ENCODE results near the gene SGTA. TPM values are rescaled to one million over a fixed set of nuclear protein-coding genes. Genes with fewer than 3 reads are reported as not detected.

SGTA gene
- total RNA-seq, 1 donor from 2014 or later = 77.5 TPM

- Mint-ChIP-seq H3K4me1 (ENCODE audit: low read depth) (no peaks in the 10 kb centered on the region), H3K27ac (no peak overlapping the region), H3K9me3 (ENCODE audit: low read depth) (no peaks in the 10 kb centered on the region), H3K36me3 (ENCODE audit: insufficient read depth) (peaks cover 5% of the 10 kb centered on the region), H3K27me3 (no peaks in the 10 kb centered on the region), H3K4me3 (ENCODE audit: low read depth) (no peak overlapping the region)
- no peak for DNase-seq (ENCODE audit: low spot score, unreplicated experiment)
- TF ChIP-seq, protein P1, sequence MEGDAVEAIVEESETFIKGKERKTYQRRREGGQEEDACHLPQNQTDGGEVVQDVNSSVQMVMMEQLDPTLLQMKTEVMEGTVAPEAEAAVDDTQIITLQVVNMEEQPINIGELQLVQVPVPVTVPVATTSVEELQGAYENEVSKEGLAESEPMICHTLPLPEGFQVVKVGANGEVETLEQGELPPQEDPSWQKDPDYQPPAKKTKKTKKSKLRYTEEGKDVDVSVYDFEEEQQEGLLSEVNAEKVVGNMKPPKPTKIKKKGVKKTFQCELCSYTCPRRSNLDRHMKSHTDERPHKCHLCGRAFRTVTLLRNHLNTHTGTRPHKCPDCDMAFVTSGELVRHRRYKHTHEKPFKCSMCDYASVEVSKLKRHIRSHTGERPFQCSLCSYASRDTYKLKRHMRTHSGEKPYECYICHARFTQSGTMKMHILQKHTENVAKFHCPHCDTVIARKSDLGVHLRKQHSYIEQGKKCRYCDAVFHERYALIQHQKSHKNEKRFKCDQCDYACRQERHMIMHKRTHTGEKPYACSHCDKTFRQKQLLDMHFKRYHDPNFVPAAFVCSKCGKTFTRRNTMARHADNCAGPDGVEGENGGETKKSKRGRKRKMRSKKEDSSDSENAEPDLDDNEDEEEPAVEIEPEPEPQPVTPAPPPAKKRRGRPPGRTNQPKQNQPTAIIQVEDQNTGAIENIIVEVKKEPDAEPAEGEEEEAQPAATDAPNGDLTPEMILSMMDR (IDR thresholded peaks at IDR 0.05; ENCODE audit: unreplicated experiment) = no peak
These were observed 17.7 kb downstream of the SGTA start for GRCh38 chr19:2765376-2765775.

GRCh38 chr19:2764945-2765344, 18.1 kb downstream of the SGTA start:
- H3K9me3 Mint-ChIP-seq (ENCODE audit: low read depth) = no peaks in the 10 kb centered on the region
- H3K36me3 Mint-ChIP-seq (ENCODE audit: insufficient read depth) = peaks cover 6% of the 10 kb centered on the region
- H3K4me1 Mint-ChIP-seq (ENCODE audit: low read depth) = no peaks in the 10 kb centered on the region

DNA sequence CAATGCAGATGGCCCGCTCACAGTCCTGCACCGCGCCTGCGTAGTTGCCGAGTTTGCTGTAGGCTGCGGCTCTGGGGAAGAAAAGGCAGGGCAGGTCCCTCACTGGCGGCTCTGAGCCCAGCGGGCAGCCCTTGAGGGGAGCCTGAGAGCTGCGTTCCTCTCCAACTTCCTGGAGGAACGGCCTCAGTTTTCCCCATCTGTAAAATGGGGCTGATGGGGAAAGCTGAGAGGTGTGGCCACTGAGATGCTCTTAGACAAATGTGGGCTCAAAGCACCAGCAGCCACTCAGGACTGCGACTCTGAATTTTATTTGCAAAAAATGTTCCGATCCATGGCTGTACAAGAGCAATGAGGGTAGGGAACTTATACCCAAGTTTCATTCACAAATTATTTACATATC, 19.4 kb downstream of the SGTA start:
- Mint-ChIP-seq H3K4me1 (ENCODE audit: low read depth) (no peaks in the 10 kb centered on the region), H3K27me3 (no peaks in the 10 kb centered on the region), H3K27ac (no peak overlapping the region), H3K36me3 (ENCODE audit: insufficient read depth) (peaks cover 12% of the 10 kb centered on the region), H3K9me3 (ENCODE audit: low read depth) (no peaks in the 10 kb centered on the region), H3K4me3 (ENCODE audit: low read depth) (no peak overlapping the region)
- TF ChIP-seq, protein P1 (IDR thresholded peaks at IDR 0.05; ENCODE audit: unreplicated experiment) = no peak
- DNase-seq (ENCODE audit: low spot score, unreplicated experiment) = no peak

More at GRCh38 chr19:2764945-2765344, 18.1 kb downstream of the SGTA start:
- Mint-ChIP-seq H3K4me3 (ENCODE audit: low read depth) (no peak overlapping the region), H3K27ac (no peak overlapping the region), H3K27me3 (no peaks in the 10 kb centered on the region)
- DNase-seq (ENCODE audit: low spot score, unreplicated experiment) = no peak
- TF ChIP-seq, protein P1 (IDR thresholded peaks at IDR 0.05; ENCODE audit: unreplicated experiment) = no peak

GRCh38 chr19:2762783-2763496, 20.1 kb downstream of the SGTA start:
- H3K4me1 Mint-ChIP-seq (ENCODE audit: low read depth) = no peaks in the 10 kb centered on the region
- no peaks in the 10 kb centered on the region for H3K9me3 Mint-ChIP-seq (ENCODE audit: low read depth)
- TF ChIP-seq, protein P1 (IDR thresholded peaks at IDR 0.05; ENCODE audit: unreplicated experiment) = no peak
- peaks cover 12% of the 10 kb centered on the region for H3K36me3 Mint-ChIP-seq (ENCODE audit: insufficient read depth)
- no peak overlapping the region for H3K4me3 Mint-ChIP-seq (ENCODE audit: low read depth)
- H3K27ac Mint-ChIP-seq = no peak overlapping the region
- no peak for DNase-seq (ENCODE audit: low spot score, unreplicated experiment)
- no peaks in the 10 kb centered on the region for H3K27me3 Mint-ChIP-seq

GRCh38 chr19:2761876-2762782, 20.9 kb downstream of the SGTA start:
- H3K36me3 Mint-ChIP-seq (ENCODE audit: insufficient read depth) = peaks cover 14% of the 10 kb centered on the region
- no peaks in the 10 kb centered on the region for H3K27me3 Mint-ChIP-seq
- H3K27ac Mint-ChIP-seq = no peak overlapping the region
- TF ChIP-seq, protein P1 (IDR thresholded peaks at IDR 0.05; ENCODE audit: unreplicated experiment) = no peak
- no peak for DNase-seq (ENCODE audit: low spot score, unreplicated experiment)
- H3K9me3 Mint-ChIP-seq (ENCODE audit: low read depth) = no peaks in the 10 kb centered on the region
- H3K4me3 Mint-ChIP-seq (ENCODE audit: low read depth) = no peak overlapping the region
- no peaks in the 10 kb centered on the region for H3K4me1 Mint-ChIP-seq (ENCODE audit: low read depth)

All from progenitor cell of endocrine pancreas (in vitro differentiated cells).